Fibroblast of mammary gland (primary cell): ENCODE measurements around the gene PPME1.

Experiments used
- DNase-seq: peaks from one replicate; pipeline ENCODE4 v3.0.0-alpha.2; 2010; ENCODE audit warnings: low read depth
- H3K4me3 ChIP-seq: 2 replicates; pipeline ENCODE4 v1.5.1; 2011; ENCODE audit warnings: low read depth, mild to moderate bottlenecking, low read length, moderate library complexity; ENCODE audit not compliant: control insufficient read depth
- CTCF ChIP-seq: conservative IDR thresholded peaks from 2 replicates; pipeline ENCODE4 v1.5.1; 2011; ENCODE audit warnings: low read depth, low read length, inconsistent platforms; ENCODE audit not compliant: control insufficient read depth, insufficient read depth

The PPME1 gene

GRCh38 chr11:74262725-74263124 lies 91.6 kb downstream of the PPME1 start:
- TF ChIP-seq CTCF: no peak
- H3K4me3 ChIP-seq: no peak overlapping the region
- no peak for DNase-seq

- DNase-seq: no peak
- no peak for TF ChIP-seq CTCF
- no peak overlapping the region for H3K4me3 ChIP-seq
These were observed 94.2 kb downstream of the PPME1 start for GRCh38 chr11:74265256-74265655.

- no peak for DNase-seq
- no peak overlapping the region for H3K4me3 ChIP-seq
- TF ChIP-seq CTCF: no peak
These were observed 95.9 kb downstream of the PPME1 start for GRCh38 chr11:74267014-74267413.

- no peak overlapping the region for H3K4me3 ChIP-seq
- no peak for TF ChIP-seq CTCF
- no peak for DNase-seq
These were observed 97.4 kb downstream of the PPME1 start for GRCh38 chr11:74268456-74268855.

- H3K4me3 ChIP-seq: no peak overlapping the region
- peak; percentile 50 for DNase-seq
- no peak for TF ChIP-seq CTCF
These were observed 98.2 kb downstream of the PPME1 start for GRCh38 chr11:74269161-74269811.

GRCh38 chr11:74272276-74272675 lies 101.2 kb downstream of the PPME1 start:
- no peak overlapping the region for H3K4me3 ChIP-seq
- no peak for TF ChIP-seq CTCF
- DNase-seq: no peak

- peak; percentile 53 for DNase-seq
- no peak for TF ChIP-seq CTCF
- H3K4me3 ChIP-seq: no peak overlapping the region
These were observed 105.5 kb downstream of the PPME1 start for GRCh38 chr11:74276581-74276980.
